Mammary epithelial cell (primary cell): ENCODE data around the gene SLC6A11.

Source experiments
- EZH2 ChIP-seq: IDR thresholded peaks from 2 replicates; pipeline ENCODE4 v1.6.1; 2012; ENCODE audit warnings: low read length, inconsistent platforms, borderline replicate concordance
- TF ChIP-seq, protein P1 (sequence below), 2 donors: IDR thresholded peaks in 1 of 2; conservative IDR thresholded peaks in 1 of 2; 2 replicates each; pipeline ENCODE4 v1.5.1; 2011 to 2012; ENCODE audit warnings: inconsistent platforms in 2 of 2, low read length in 2 of 2, mild to moderate bottlenecking in 2 of 2, control low read depth in 1 of 2, low read depth in 1 of 2; ENCODE audit not compliant: insufficient read depth in 1 of 2; ENCODE audit errors: extremely low read depth in 1 of 2

DNA sequence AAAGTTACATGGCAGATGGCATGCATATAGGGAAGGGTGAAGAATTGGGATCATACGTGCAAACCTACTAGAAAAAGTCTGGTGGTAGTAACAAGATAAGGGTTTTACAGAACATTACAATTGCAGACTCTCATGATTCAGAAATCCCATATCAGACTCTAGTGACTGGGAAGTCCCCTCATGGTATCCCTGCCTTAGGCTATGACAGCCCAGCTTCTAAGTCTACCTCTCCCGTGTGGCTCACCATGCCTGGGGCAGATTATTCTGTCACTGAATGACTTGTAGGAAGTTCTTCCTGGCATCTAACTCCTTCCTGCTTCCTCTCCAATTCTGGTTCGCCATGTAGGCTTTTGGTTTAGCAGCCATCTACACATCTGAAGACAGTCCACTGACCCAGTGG, 5.7 kb upstream of the SLC6A11 start:
- TF ChIP-seq EZH2 = no peak
- TF ChIP-seq, protein P1, sequence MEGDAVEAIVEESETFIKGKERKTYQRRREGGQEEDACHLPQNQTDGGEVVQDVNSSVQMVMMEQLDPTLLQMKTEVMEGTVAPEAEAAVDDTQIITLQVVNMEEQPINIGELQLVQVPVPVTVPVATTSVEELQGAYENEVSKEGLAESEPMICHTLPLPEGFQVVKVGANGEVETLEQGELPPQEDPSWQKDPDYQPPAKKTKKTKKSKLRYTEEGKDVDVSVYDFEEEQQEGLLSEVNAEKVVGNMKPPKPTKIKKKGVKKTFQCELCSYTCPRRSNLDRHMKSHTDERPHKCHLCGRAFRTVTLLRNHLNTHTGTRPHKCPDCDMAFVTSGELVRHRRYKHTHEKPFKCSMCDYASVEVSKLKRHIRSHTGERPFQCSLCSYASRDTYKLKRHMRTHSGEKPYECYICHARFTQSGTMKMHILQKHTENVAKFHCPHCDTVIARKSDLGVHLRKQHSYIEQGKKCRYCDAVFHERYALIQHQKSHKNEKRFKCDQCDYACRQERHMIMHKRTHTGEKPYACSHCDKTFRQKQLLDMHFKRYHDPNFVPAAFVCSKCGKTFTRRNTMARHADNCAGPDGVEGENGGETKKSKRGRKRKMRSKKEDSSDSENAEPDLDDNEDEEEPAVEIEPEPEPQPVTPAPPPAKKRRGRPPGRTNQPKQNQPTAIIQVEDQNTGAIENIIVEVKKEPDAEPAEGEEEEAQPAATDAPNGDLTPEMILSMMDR (conservative IDR thresholded peaks at IDR 0.05 in 1 of 2, IDR thresholded peaks at IDR 0.05 in 1 of 2; ENCODE audit: extremely low read depth in 1 of 2, insufficient read depth in 1 of 2, low read depth in 1 of 2, low read length in 2 of 2) = no peak
